Stomach (tissue), 4 donors: ENCODE data around the gene PSTPIP1.

ENCODE experiments used
- EP300 ChIP-seq: sonication (generic); formaldehyde crosslinking; IDR thresholded peaks from one replicate; pipeline ENCODE4 v1.6.1; 2017; ENCODE audit warnings: antibody characterized with exemption
- TF ChIP-seq, protein P1 (sequence below), 7 experiments: fragments of 450-650 bp in 4 of 7; fragments of 200-600 bp in 3 of 7; sonication (generic) in 3 of 7; IDR thresholded peaks; one replicate each; pipeline ENCODE4 v1.5.1; 2016 to 2019; ENCODE audit warnings: antibody characterized with exemption in 7 of 7, control low read depth in 2 of 7, mild to moderate bottlenecking in 1 of 7

- TF ChIP-seq, protein P1, sequence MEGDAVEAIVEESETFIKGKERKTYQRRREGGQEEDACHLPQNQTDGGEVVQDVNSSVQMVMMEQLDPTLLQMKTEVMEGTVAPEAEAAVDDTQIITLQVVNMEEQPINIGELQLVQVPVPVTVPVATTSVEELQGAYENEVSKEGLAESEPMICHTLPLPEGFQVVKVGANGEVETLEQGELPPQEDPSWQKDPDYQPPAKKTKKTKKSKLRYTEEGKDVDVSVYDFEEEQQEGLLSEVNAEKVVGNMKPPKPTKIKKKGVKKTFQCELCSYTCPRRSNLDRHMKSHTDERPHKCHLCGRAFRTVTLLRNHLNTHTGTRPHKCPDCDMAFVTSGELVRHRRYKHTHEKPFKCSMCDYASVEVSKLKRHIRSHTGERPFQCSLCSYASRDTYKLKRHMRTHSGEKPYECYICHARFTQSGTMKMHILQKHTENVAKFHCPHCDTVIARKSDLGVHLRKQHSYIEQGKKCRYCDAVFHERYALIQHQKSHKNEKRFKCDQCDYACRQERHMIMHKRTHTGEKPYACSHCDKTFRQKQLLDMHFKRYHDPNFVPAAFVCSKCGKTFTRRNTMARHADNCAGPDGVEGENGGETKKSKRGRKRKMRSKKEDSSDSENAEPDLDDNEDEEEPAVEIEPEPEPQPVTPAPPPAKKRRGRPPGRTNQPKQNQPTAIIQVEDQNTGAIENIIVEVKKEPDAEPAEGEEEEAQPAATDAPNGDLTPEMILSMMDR (IDR thresholded peaks at IDR 0.05) = no peak
- TF ChIP-seq EP300 = no peak
Observed at GRCh38 chr15:77076323-77076915, 81.5 kb downstream of the PSTPIP1 start.
